CD4-positive, alpha-beta memory T cell (primary cell): ENCODE results near the gene LBHD2. TPM values are rescaled to one million over a fixed set of nuclear protein-coding genes. Genes with fewer than 3 reads are reported as not detected.
"Not testable (repeated sequence)": the region's sequence is repeated elsewhere in the genome, so short reads cannot be mapped to it uniquely, and the experiment has no call there.

Experiments
- CTCF ChIA-PET: fragments of 350-600 bp; sonication (Branson Sonifier 250); formaldehyde crosslinking; loops from one replicate; lab custom pipeline; 2021; ENCODE audit warnings: inconsistent platforms; ENCODE audit not compliant: partially characterized antibody; lab: Charles Lee
- POLR2A ChIA-PET: fragments of 350-600 bp; sonication (Branson Sonifier 250); formaldehyde crosslinking; loops from one replicate; lab custom pipeline; 2021; ENCODE audit not compliant: partially characterized antibody; lab: Charles Lee
- DNase-seq, 5 donors: peaks; one replicate each; pipeline versions ENCODE4 v3.0.0 to v3.0.0-alpha.2; 2020 to 2022; ENCODE audit warnings: mixed read lengths in 1 of 5
- H3K27ac ChIP-seq: one replicate; pipeline ENCODE4 v1.7.0; 2013; ENCODE audit warnings: low read depth, low read length
- H3K27me3 ChIP-seq: 2 replicates; pipeline ENCODE4 v1.7.0; 2013; ENCODE audit warnings: mild to moderate bottlenecking, low read length, moderate library complexity; ENCODE audit not compliant: insufficient read depth
- H3K36me3 ChIP-seq: 2 replicates; pipeline ENCODE4 v1.7.0; 2013; ENCODE audit warnings: mild to moderate bottlenecking, low read length, moderate library complexity; ENCODE audit not compliant: insufficient read depth
- H3K4me1 ChIP-seq: 2 replicates; pipeline ENCODE4 v1.7.0; 2013; ENCODE audit warnings: mild to moderate bottlenecking, low read length, moderate library complexity; ENCODE audit not compliant: insufficient read depth
- H3K4me3 ChIP-seq, 2 donors: one replicate each; pipeline ENCODE4 v1.7.0; 2013; ENCODE audit warnings: low read length in 2 of 2, mild to moderate bottlenecking in 1 of 2
- H3K9me3 ChIP-seq, 2 donors: one replicate each; pipeline ENCODE4 v1.7.0; 2013; ENCODE audit warnings: low read length in 2 of 2, control low read depth in 1 of 2; ENCODE audit not compliant: control insufficient read depth in 1 of 2
- H3K27ac Mint-ChIP-seq, 7 donors: one replicate each; pipeline ENCODE4 v1.8.0; 2020 to 2021; ENCODE audit warnings: mixed read lengths in 7 of 7, mild to moderate bottlenecking in 6 of 7, inconsistent platforms in 3 of 7, moderate library complexity in 3 of 7
- H3K27me3 Mint-ChIP-seq, 2 donors: one replicate each; pipeline ENCODE4 v1.8.0; 2020 to 2021; ENCODE audit warnings: mixed read lengths in 2 of 2
- H3K36me3 Mint-ChIP-seq, 2 donors: one replicate each; pipeline ENCODE4 v1.8.0; 2020 to 2021; ENCODE audit warnings: mixed read lengths in 2 of 2, inconsistent platforms in 1 of 2, mild to moderate bottlenecking in 1 of 2
- H3K4me1 Mint-ChIP-seq, 4 donors: one replicate each; pipeline ENCODE4 v1.8.0; 2020 to 2021; ENCODE audit warnings: mixed read lengths in 4 of 4, mild to moderate bottlenecking in 1 of 4
- H3K4me3 Mint-ChIP-seq, 8 donors: one replicate each; pipeline ENCODE4 v1.8.0; 2020 to 2021; ENCODE audit warnings: mixed read lengths in 8 of 8, mild to moderate bottlenecking in 7 of 8, moderate library complexity in 6 of 8, inconsistent platforms in 3 of 8
- H3K9me3 Mint-ChIP-seq, 8 donors: one replicate each; pipeline ENCODE4 v1.8.0; 2020 to 2021; ENCODE audit warnings: mixed read lengths in 8 of 8, mild to moderate bottlenecking in 5 of 8, inconsistent platforms in 3 of 8, moderate library complexity in 1 of 8
- intact Hi-C: fragments of 100-400 bp; cut with micrococcal nuclease; formaldehyde crosslinking; loops from one replicate; pipeline ENCODE4 v1.15.1; 2023
- polyA plus RNA-seq, 2 donors: library from polyadenylated mRNA; unstranded; fragments of 300-500 nt; fragmentation: Illumina TruSeq; gene quantifications; one replicate each; pipeline ENCODE4 v1.2.3, GENCODE V29; 2021
- total RNA-seq, 2 experiments: library from RNA; stranded (reverse); gene quantifications; one replicate each; pipeline ENCODE4 v1.2.3, GENCODE V29; 2021

LBHD2 gene
- not detected for total RNA-seq
- not detected for polyA plus RNA-seq

- intact Hi-C loops: no loop called here
- Histone ChIP-seq H3K9me3 (no peaks in the 10 kb centered on the region), H3K27me3 (peaks cover 6% of the 10 kb centered on the region), H3K4me1 (no peaks in the 10 kb centered on the region), H3K4me3 (no peak within 1 kb of the TSS), H3K36me3 (no peaks in the 10 kb centered on the region), H3K27ac (no peak within 1 kb of the TSS)
- ChIA-PET CTCF (interaction anchor here (0.6 to 0.7 kb wide), 2 partner anchors 20 to 21 kb away, joined by 3 read pairs; no protein-coding TSS in a partner anchor), POLR2A (no interaction called here)
- DNase-seq: no peak
- H3K4me1 Mint-ChIP-seq: peaks cover 0 to 2% (median under 1%) of the 10 kb centered on the region in 4 donors
- no peak within 1 kb of the TSS for H3K27ac Mint-ChIP-seq
- H3K9me3 Mint-ChIP-seq: no peaks in the 10 kb centered on the region
- no peaks in the 10 kb centered on the region for H3K36me3 Mint-ChIP-seq
- H3K27me3 Mint-ChIP-seq: peaks cover 9 to 13% of the 10 kb centered on the region in 2 donors
- H3K4me3 Mint-ChIP-seq: no peak within 1 kb of the TSS
Measured at GRCh38 chr14:103084021-103084919, at the start of gene LBHD2. Gene LBHD2, plus strand, starts transcription at chr14:103084210. Its CDS starts 1,803 bp downstream, at chr14:103086013.

DNA sequence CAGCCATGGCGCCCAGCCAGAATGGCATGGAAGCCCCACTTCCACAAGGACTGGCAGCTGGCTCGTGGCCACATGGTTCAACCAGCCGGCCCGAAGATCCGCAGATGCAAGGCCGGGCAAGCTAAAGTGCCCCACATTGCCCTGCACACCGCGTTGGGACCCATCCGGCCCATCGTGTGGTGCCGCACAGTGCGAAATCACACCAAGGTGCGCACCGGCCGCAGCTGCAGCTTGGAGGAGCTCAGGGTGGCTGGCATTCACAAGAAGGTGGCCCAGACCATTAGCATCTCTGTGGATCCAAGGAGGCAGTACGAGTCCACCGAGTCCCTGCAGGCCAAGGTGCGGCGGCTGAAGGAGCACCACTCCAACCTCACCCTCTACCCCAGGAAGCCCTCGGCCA lies 42.5 kb upstream of the LBHD2 start:
- Mint-ChIP-seq H3K27me3 (peaks cover 6 to 11% of the 10 kb centered on the region in 2 donors), H3K27ac (no peak overlapping the region), H3K36me3 (peaks cover 3 to 10% of the 10 kb centered on the region in 2 donors), H3K4me3 (no peak overlapping the region), H3K4me1 (peaks cover 5 to 12% (median 8%) of the 10 kb centered on the region in 4 donors), H3K9me3 (peaks cover 0 to 9% (median 5%) of the 10 kb centered on the region in 8 donors)
- Histone ChIP-seq H3K4me1 (no peaks in the 10 kb centered on the region), H3K36me3 (no peaks in the 10 kb centered on the region), H3K9me3 (no peaks in the 10 kb centered on the region), H3K27me3 (no peaks in the 10 kb centered on the region), H3K27ac (no peak overlapping the region), H3K4me3 (no peak overlapping the region)
- CTCF ChIA-PET: no interaction called here
- POLR2A ChIA-PET: no interaction called here
- intact Hi-C loops: no loop called here
- no peak for DNase-seq

GRCh38 chr14:103043257-103044015 lies 40.6 kb upstream of the LBHD2 start:
- POLR2A ChIA-PET: no interaction called here
- DNase-seq: no peak
- H3K4me3 ChIP-seq: no peak overlapping the region
- peaks cover 6 to 11% of the 10 kb centered on the region in 2 donors for H3K27me3 Mint-ChIP-seq
- H3K9me3 ChIP-seq: no peaks in the 10 kb centered on the region
- CTCF ChIA-PET: interaction anchor here (0.7 to 1.6 kb wide), 2 partner anchors 270 to 348 kb away, joined by 3 to 4 read pairs; no protein-coding TSS in a partner anchor
- H3K36me3 Mint-ChIP-seq: peaks cover 3 to 10% of the 10 kb centered on the region in 2 donors
- H3K27ac ChIP-seq: no peak overlapping the region
- no peaks in the 10 kb centered on the region for H3K36me3 ChIP-seq
- intact Hi-C loops: no loop called here
- H3K4me1 Mint-ChIP-seq: peaks cover 5 to 12% (median 8%) of the 10 kb centered on the region in 4 donors
- no peaks in the 10 kb centered on the region for H3K27me3 ChIP-seq
- H3K4me3 Mint-ChIP-seq: no peak overlapping the region
- H3K27ac Mint-ChIP-seq: no peak overlapping the region
- no peaks in the 10 kb centered on the region for H3K4me1 ChIP-seq
- H3K9me3 Mint-ChIP-seq: peaks cover 0 to 9% (median 5%) of the 10 kb centered on the region in 8 donors

- intact Hi-C loops: no loop called here
- no peak overlapping the region for H3K27ac ChIP-seq
- H3K27me3 Mint-ChIP-seq: peaks cover 6 to 11% of the 10 kb centered on the region in 2 donors
- H3K27me3 ChIP-seq: no peaks in the 10 kb centered on the region
- ChIA-PET POLR2A (no interaction called here), CTCF (no interaction called here)
- no peaks in the 10 kb centered on the region for H3K36me3 ChIP-seq
- no peaks in the 10 kb centered on the region for H3K4me1 ChIP-seq
- H3K9me3 ChIP-seq: no peaks in the 10 kb centered on the region
- H3K9me3 Mint-ChIP-seq: peaks cover 0 to 9% (median 5%) of the 10 kb centered on the region in 8 donors
- peak overlapping the region in 2 of 7 donors; percentile 28 to 48 for H3K27ac Mint-ChIP-seq
- H3K4me3 Mint-ChIP-seq: peak overlapping the region in 1 of 8 donors; percentile 13
- no peak for DNase-seq
- H3K36me3 Mint-ChIP-seq: peaks cover 3 to 10% of the 10 kb centered on the region in 2 donors
- H3K4me1 Mint-ChIP-seq: peaks cover 4 to 9% (median 8%) of the 10 kb centered on the region in 4 donors
- H3K4me3 ChIP-seq: no peak overlapping the region
Measured at GRCh38 chr14:103045371-103045869, 38.6 kb upstream of the LBHD2 start.

DNA sequence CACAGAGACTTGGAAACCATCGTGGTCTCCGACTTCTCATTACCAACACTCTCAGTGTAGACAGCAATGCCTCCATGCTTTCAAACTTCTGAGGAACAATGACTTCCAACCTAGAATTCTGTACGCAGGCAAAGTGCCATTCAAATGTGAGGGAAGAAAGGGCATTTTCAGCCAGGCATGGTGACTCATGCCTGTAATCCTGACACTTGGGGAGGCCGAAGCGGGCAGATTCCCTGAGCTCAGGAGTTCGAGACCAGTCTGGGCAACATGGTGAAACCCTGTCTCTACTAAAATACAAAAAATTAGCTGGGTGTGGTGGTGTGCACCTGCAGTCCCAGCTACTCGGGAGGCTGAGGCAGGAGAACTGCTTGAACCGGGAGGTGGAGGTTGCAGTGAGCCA lies 36.6 kb upstream of the LBHD2 start:
- H3K4me3 Mint-ChIP-seq, H3K27me3 ChIP-seq, H3K4me3 ChIP-seq, POLR2A ChIA-PET, H3K27ac ChIP-seq, H3K4me1 Mint-ChIP-seq, H3K9me3 ChIP-seq, H3K36me3 Mint-ChIP-seq, CTCF ChIA-PET, DNase-seq, H3K27ac Mint-ChIP-seq, intact Hi-C loops, H3K4me1 ChIP-seq, H3K9me3 Mint-ChIP-seq, H3K36me3 ChIP-seq: not testable (repeated sequence)
- H3K27me3 Mint-ChIP-seq: peaks cover 6 to 11% of the 10 kb centered on the region in 2 donors

DNA sequence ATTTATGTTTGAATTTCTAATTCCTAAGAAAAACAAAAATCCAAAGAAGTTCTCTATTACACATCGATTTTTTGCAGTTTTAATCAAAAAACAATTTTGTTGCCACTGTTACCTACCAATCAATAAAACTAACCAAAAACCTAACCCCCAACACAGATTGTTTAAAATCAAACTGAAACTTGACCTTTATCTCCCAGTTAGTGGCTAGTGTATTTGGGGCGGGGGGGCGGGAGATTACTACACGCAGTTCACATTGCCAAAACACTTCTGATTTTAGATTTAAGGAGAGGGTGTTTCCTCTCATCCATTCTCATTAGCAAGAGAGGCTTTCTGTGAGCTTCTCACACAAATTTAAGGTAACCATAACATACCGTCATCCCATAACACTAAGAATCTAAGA lies 33.1 kb upstream of the LBHD2 start:
- H3K27ac ChIP-seq: no peak overlapping the region
- no peak overlapping the region for H3K27ac Mint-ChIP-seq
- H3K27me3 Mint-ChIP-seq: peaks cover 0 to 7% of the 10 kb centered on the region in 2 donors
- H3K9me3 ChIP-seq: no peaks in the 10 kb centered on the region
- H3K27me3 ChIP-seq: no peaks in the 10 kb centered on the region
- no peak overlapping the region for H3K4me3 Mint-ChIP-seq
- ChIA-PET CTCF (interaction anchor here (1.0 kb wide), 1 partner anchor 54 kb away, joined by 3 read pairs; no protein-coding TSS in a partner anchor), POLR2A (no interaction called here)
- intact Hi-C loops: loop anchor here (10.0 kb wide), 1 partner anchor 276 kb away; the partner anchor contains the start of gene TRAF3
- no peak for DNase-seq
- no peak overlapping the region for H3K4me3 ChIP-seq
- no peaks in the 10 kb centered on the region for H3K36me3 ChIP-seq
- H3K4me1 Mint-ChIP-seq: peaks cover 4 to 6% (median 5%) of the 10 kb centered on the region in 4 donors
- no peaks in the 10 kb centered on the region for H3K4me1 ChIP-seq
- H3K9me3 Mint-ChIP-seq: peaks cover 0 to 2% (median 0%) of the 10 kb centered on the region in 8 donors
- H3K36me3 Mint-ChIP-seq: no peaks in the 10 kb centered on the region
